Limb (tissue), 2 donors: Measurements from ENCODE around the gene ADAMTSL3.

Source experiments
- DNase-seq, 2 donors: peaks; one replicate each; pipeline ENCODE4 v3.0.0-alpha.2; 2016; ENCODE audit errors: extremely low spot score in 2 of 2

ADAMTSL3 gene

GRCh38 chr15:83816124-83816883 lies 162.4 kb downstream of the ADAMTSL3 start:
- DNase-seq = no peak

DNA sequence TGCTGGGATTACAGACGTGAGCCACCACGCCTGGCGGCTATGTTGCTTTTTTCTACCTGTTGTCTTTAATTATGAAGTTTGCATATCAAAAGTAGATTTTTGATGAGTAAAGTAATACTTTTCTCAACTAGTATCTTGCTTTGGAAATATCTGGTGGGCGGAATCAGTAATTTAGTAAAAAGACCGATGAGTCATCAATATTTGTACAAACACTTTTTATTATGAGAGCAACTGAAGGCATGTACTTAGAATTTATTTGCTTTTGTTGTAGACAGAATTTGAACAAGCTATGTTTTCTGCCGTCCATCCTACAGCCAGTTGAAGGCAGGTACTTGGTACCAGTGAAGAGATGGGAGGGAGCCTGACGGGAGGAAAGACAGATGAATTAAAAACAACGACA lies 164.7 kb downstream of the ADAMTSL3 start:
- DNase-seq = no peak

- DNase-seq = no peak
Observed at GRCh38 chr15:83830381-83830780, 176.5 kb downstream of the ADAMTSL3 start.

- no peak for DNase-seq
Observed at GRCh38 chr15:83833569-83833968, 179.6 kb downstream of the ADAMTSL3 start.

DNA sequence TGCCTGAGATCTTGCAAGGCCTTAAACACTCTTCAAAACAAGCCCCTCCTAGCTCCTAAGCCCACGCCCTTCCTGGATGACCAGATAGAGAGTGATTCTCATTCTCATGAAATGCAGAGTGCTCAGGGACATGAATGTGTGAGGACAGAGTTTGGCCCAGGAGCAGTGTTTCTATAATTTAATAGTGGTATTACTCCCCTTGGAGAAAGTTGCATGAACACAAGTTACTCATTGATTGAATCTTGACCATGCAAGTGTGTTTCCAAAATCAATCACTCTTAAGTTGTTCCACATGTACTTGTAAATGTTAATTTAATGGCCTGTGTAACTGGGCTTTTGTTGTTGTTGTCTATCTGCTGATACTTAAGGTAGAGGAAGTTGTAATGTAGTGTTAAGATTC lies 181.6 kb downstream of the ADAMTSL3 start:
- no peak for DNase-seq

DNA sequence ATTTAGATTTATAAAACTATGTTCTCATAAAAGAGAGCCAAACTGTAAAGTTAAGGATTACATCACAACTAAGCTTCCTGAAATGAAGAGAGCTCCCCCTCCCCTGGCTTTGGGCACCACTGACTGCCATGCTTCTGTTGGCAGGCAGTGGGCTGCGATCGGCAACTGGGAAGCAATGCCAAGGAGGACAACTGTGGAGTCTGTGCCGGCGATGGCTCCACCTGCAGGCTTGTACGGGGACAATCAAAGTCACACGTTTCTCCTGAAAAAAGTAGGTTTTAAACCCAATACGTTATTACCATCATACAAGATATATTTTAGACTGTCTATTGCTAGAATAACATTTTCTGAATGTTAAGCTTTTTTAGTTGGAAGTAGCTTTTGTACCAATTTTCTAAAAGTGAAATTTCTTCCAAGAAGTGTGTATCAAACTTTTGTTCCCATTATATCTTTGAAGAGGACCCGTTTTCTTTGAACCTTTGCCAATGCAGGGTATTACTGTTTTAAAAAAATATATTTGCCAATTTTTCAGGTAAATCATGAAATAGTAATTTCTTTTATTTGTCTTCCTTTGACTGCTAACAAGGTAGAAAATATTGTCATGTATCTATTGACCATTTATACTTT lies 184.1 kb downstream of the ADAMTSL3 start:
- DNase-seq = peak; percentile 50 to 54

DNA sequence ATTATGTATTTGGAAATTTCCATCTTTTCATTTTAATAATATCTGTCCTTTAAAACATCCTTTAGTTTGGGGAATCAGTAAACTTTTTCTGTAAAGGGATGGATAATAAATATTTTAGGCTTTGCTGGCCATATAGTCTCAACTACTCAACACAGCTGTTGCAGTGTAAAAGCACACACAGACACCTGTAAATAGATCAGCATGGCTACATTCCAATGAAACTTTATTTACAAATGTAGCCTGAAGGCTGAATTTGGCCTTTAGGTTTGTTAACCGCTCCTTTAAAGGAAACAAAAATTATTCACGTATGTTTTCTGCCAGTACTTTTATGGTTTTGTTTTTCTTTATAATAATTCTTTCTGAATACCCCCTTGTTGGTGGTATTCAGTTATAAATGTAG lies 184.8 kb downstream of the ADAMTSL3 start:
- no peak for DNase-seq

DNA sequence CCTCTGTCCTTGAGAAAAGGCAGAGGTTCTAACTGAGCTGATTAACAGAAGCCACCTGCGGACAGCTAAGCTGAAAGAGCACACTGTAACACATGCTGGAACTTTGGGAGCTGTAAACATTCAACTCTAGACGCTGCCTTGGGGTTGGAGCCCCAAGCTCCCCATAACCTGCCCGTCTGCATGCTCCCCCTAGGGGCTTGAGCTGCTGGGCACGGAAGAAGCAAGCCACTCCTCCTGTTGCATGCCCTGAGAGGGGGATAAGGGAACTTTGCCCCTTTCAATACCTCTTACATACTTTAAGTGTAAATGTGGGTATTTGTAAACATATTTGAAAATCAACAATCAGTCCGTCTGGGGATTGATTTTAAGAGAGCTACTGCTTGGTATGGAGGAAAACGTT lies 188.4 kb downstream of the ADAMTSL3 start:
- DNase-seq = no peak

- DNase-seq = peak; percentile 44 to 52
Observed at GRCh38 chr15:83843471-83843871, 189.5 kb downstream of the ADAMTSL3 start.

DNA sequence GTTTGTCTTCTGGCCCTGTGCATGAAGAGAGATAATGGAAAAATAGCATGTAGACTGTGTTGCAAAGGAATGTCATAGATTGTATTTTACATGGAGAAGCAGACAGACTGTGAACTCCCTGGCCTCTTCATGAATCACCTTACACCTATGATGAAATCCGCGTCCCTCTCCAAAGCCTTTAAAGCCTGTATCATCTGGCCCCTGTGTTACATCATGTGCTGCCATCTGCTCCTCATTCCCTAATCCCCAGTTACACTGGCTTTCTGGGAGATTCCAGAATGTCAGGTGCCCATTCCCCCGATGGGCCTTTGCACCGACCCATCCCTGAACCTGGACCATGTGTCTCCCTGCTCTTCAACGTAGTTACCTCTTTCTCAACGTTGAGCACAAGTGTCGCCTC lies 190.8 kb downstream of the ADAMTSL3 start:
- DNase-seq = no peak

DNA sequence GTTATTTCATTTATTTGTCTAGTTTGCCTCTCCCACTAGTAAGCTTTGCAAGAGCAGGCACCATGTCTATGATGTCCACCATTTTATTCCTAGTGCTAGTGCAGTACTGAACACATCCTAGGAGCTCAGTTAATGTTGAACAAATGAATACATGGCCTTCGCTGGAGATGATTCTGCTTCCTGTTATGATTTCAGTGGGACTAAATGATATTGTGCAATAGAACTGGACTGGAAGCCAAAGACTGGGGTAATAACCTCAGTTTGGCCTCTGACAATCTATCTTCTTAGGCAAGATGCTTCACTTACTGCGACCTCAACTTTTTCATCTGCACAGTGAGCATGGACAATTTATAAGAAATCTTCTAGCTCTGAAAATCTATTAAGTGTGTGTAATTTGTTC lies 191.3 kb downstream of the ADAMTSL3 start:
- DNase-seq = no peak

DNA sequence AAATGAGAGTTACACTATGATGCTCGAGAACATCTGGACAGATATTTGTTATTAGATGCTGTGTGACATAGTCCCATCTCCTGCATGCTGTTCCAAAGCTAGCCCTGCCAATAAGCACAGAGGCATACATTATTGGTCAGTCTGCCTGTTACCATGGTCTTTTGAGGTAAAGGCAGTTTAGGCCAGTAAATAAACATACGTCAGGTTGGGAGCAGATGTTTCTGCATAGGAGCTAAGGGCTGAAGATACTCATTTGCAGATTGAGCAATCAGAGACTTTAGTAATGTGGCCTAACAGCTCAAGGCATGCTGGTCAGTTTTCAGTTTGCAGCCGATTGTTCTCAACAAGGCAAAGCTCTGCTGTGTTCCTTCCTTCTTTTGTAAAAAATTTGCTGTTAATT lies 192.9 kb downstream of the ADAMTSL3 start:
- DNase-seq = no peak

GRCh38 chr15:83848315-83849050 lies 194.6 kb downstream of the ADAMTSL3 start:
- peak in 1 of 2 donors; percentile 40 for DNase-seq

DNA sequence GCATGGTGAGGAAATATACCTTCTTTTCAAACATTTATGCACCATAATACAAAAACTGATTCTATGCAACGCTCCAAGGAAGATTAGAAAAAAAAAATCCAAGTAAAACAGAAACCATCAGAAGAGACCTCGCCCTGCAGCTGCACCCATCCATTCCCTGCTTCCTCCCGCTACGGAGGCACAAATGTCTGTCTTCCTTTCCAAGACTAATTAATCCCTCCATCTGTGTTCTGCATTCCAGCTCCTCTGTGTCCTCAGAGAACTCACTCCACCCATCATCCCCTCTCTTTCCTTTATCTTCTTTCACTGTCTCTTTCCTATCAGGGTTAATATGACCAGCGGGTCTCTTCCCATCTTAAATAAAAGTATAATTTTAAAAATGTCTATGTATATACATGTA lies 196.1 kb downstream of the ADAMTSL3 start:
- peak in 1 of 2 donors; percentile 44 for DNase-seq

DNA sequence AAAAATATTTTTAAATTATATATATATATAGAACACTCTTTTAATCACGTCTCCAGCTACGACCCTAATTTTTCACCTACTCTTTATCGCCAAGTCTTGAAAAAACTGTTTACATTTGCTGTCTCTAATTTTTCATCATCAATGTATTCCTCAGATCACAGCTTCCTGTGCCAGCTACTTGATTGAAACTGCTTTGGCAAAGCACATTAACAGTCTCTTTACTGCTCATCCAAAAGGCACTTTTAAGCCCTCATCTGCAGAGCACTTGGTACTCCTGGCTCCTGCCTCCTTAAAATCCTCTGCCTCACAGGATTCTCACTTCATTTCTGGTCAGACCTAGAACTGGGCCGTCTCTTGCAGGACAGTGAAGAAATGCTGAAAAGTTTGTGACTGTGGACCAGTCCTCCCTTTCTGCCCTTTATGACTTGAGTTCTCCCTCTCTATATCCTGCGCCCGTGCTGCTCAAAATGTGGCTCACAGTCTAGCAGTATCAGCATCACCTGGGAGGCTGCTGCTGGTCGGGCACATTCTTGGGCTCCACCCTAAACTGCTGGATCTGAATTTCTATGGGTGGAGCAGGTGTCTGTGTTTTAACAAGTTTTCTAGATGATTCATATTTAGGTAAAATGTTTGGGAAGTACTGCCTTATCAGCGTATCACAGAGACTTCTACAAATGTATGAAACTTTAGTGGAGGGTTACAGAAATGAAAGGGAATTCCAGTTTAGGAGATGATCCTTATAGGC lies 196.8 kb downstream of the ADAMTSL3 start:
- no peak for DNase-seq

DNA sequence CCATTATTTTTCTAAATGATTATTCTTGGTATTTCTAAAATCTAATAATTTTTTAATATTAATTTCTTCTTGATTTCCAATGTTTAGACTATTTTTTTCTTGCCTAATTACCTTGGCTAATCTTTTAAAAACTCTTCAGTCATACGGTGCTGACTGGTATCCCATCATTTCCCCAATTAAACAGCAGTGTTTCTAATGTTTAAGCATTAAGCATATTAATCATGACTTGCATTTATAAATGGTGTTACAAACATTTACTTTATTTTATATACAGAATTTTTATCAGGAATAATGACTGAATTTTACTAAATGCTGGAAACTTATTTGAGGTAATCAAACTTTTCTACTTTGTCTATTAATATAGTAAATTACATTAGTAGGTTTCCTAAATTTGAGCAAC lies 199.3 kb downstream of the ADAMTSL3 start:
- DNase-seq = no peak

DNA sequence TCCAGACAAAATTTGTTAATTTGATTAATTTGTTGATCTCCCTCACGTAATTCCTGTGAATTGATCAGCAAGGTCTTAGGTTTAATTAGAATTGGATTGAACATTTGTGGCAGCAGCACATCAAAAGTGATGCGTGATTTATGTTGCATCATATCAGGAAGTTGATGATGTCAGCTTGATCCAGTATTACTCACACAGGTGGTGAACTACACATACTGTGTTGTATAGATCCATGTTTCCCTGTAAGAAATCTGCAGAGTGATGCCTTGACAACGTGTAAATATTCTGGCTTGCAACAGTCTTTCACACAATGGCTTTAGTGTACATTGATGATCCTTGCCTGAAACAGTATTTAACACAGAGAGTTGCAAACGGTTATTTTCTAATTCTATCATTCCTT lies 200.4 kb downstream of the ADAMTSL3 start:
- no peak for DNase-seq

DNA sequence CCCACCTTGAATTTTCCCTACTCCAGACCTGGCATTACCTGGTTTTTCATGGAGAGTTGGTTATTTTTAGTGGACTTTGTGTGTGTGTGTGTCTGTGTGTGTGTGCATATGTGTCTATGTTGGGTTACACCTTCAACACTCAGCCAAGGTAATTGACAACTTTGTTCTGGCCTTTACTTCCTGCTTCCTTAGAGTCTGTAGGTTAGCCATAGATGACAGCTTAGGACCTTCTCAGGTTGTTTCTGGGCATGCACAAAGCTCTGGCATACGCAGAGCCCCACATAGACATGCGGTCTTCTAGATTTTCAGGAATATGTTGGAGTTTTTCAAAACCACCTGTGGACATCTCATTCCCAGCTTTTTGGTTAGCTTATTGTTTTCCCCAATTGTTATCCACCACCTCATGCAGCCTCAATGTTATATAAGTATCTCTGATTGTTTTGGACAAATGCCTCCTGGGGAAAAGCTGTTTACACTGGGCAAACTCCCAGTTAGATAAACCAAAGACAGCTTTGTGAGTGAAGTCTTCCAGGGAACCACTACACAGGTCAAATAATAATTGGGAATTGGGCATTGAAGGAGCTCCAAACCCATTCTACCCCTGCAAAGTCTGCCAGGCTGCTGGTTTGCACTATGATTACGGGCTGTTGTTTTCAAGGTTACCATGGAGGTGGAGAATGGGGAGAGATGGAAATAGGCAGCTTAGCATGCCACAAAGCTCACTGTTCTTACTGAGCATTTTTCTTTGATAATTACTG lies 201.2 kb downstream of the ADAMTSL3 start:
- no peak for DNase-seq

- DNase-seq = no peak
Observed at GRCh38 chr15:83855956-83856355, 202.0 kb downstream of the ADAMTSL3 start.

GRCh38 chr15:83858820-83859505 lies 205.0 kb downstream of the ADAMTSL3 start:
- DNase-seq = no peak

DNA sequence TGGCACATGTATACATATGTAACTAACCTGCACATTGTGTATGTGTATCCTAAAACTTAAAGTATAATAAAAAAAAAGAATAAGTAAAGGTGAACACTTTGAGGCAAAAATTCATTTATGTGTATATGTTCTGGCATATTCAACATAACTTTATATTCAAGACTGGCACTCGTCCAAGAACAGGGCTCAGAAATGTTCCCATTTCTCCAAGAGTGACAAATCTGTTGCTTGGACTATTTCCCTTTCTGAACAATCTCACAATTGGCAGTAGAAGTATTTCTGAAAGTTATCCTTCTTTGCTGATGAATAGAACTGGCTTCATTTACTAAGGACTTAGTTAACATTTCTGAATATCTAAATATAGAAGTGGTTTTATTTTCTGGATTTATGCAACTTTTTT lies 212.8 kb downstream of the ADAMTSL3 start:
- DNase-seq = no peak
